ENCODE measurements around the gene CDH22.

Gene CDH22

GRCh38 chr20:46350201-46350985 lies 42.1 kb upstream of the CDH22 start:
- no peak for TF ChIP-seq ZNF274 (IDR thresholded peaks at IDR 0.05; ENCODE audit: low read depth, low read length)
- no peak overlapping the region for H3K4me3 ChIP-seq (ENCODE audit: low read length)

GRCh38 chr20:46349742-46350056 lies 41.4 kb upstream of the CDH22 start:
- H3K4me3 ChIP-seq (ENCODE audit: low read length), result no peak overlapping the region
- TF ChIP-seq ZNF274 (IDR thresholded peaks at IDR 0.05; ENCODE audit: low read depth, low read length), result no peak

GRCh38 chr20:46349035-46349741 lies 40.9 kb upstream of the CDH22 start:
- H3K4me3 ChIP-seq (ENCODE audit: low read length), result no peak overlapping the region
- no peak for TF ChIP-seq ZNF274 (IDR thresholded peaks at IDR 0.05; ENCODE audit: low read depth, low read length)

GRCh38 chr20:46347841-46348803 lies 39.8 kb upstream of the CDH22 start:
- TF ChIP-seq ZNF274 (IDR thresholded peaks at IDR 0.05; ENCODE audit: low read depth, low read length), result no peak
- no peak overlapping the region for H3K4me3 ChIP-seq (ENCODE audit: low read length)

GRCh38 chr20:46346770-46347169 lies 38.5 kb upstream of the CDH22 start:
- TF ChIP-seq ZNF274 (IDR thresholded peaks at IDR 0.05; ENCODE audit: low read depth, low read length), result no peak
- no peak overlapping the region for H3K4me3 ChIP-seq (ENCODE audit: low read length)

- no peak overlapping the region for H3K4me3 ChIP-seq (ENCODE audit: low read length)
- no peak for TF ChIP-seq ZNF274 (IDR thresholded peaks at IDR 0.05; ENCODE audit: low read depth, low read length)
Observed at GRCh38 chr20:46344488-46345162, 36.3 kb upstream of the CDH22 start.

GRCh38 chr20:46343975-46344357 lies 35.7 kb upstream of the CDH22 start:
- H3K4me3 ChIP-seq (ENCODE audit: low read length), result no peak overlapping the region
- TF ChIP-seq ZNF274 (IDR thresholded peaks at IDR 0.05; ENCODE audit: low read depth, low read length), result no peak

- TF ChIP-seq ZNF274 (IDR thresholded peaks at IDR 0.05; ENCODE audit: low read depth, low read length), result no peak
- no peak overlapping the region for H3K4me3 ChIP-seq (ENCODE audit: low read length)
Observed at GRCh38 chr20:46343348-46343974, 35.2 kb upstream of the CDH22 start.

- no peak overlapping the region for H3K4me3 ChIP-seq (ENCODE audit: low read length)
- TF ChIP-seq ZNF274 (IDR thresholded peaks at IDR 0.05; ENCODE audit: low read depth, low read length), result no peak
Observed at GRCh38 chr20:46342451-46343347, 34.4 kb upstream of the CDH22 start.

GRCh38 chr20:46342010-46342378 lies 33.7 kb upstream of the CDH22 start:
- no peak for TF ChIP-seq ZNF274 (IDR thresholded peaks at IDR 0.05; ENCODE audit: low read depth, low read length)
- no peak overlapping the region for H3K4me3 ChIP-seq (ENCODE audit: low read length)

GRCh38 chr20:46341074-46342009 lies 33.0 kb upstream of the CDH22 start:
- no peak overlapping the region for H3K4me3 ChIP-seq (ENCODE audit: low read length)
- no peak for TF ChIP-seq ZNF274 (IDR thresholded peaks at IDR 0.05; ENCODE audit: low read depth, low read length)

GRCh38 chr20:46339037-46339436 lies 30.7 kb upstream of the CDH22 start:
- no peak overlapping the region for H3K4me3 ChIP-seq (ENCODE audit: low read length)
- no peak for TF ChIP-seq ZNF274 (IDR thresholded peaks at IDR 0.05; ENCODE audit: low read depth, low read length)
